Natural killer cell (primary cell): ENCODE measurements around the gene RFX5. TPM values are rescaled to one million over a fixed set of nuclear protein-coding genes. Genes with fewer than 3 reads are reported as not detected.
A peak's percentile ranks its signal among the peaks of the same experiment; 100 is the strongest.

Source experiments
- ATAC-seq, 3 donors: fragments of 150-1000 bp in 2 of 3; fragments of 200-7000 bp in 1 of 3; cut with Tn5 transposase; 1 replicate in 1 of 3; 2 replicates in 2 of 3; pipeline ENCODE4 v1.10.0; 2021; ENCODE audit warnings: mild to moderate bottlenecking in 2 of 3, moderate library complexity in 2 of 3
- DNase-seq, 2 donors: peaks; one replicate each; pipeline versions ENCODE4 v3.0.0 to v3.0.0-alpha.2; 2013 to 2021; ENCODE audit warnings: mixed read lengths in 1 of 2
- H3K27ac ChIP-seq: one replicate; pipeline ENCODE4 v1.5.1; 2013; ENCODE audit warnings: mild to moderate bottlenecking, low read length
- H3K27me3 ChIP-seq: one replicate; pipeline ENCODE4 v1.6.1; 2013; ENCODE audit warnings: low read length; ENCODE audit not compliant: control insufficient read depth, insufficient read depth
- H3K36me3 ChIP-seq: one replicate; pipeline ENCODE4 v1.6.1; 2013; ENCODE audit warnings: low read length; ENCODE audit not compliant: control insufficient read depth, insufficient read depth
- H3K4me1 ChIP-seq: one replicate; pipeline ENCODE4 v1.6.1; 2013; ENCODE audit warnings: low read length; ENCODE audit not compliant: control insufficient read depth, insufficient read depth
- H3K4me3 ChIP-seq: one replicate; pipeline ENCODE4 v1.5.1; 2013; ENCODE audit warnings: low read length
- H3K9me3 ChIP-seq: one replicate; pipeline ENCODE4 v1.6.1; 2013; ENCODE audit warnings: low read length; ENCODE audit not compliant: control insufficient read depth, insufficient read depth
- H3K27ac Mint-ChIP-seq, 2 donors: one replicate each; pipeline ENCODE4 v1.8.0; 2022; ENCODE audit warnings: mild to moderate bottlenecking in 2 of 2, mixed read lengths in 2 of 2, moderate library complexity in 1 of 2
- H3K27me3 Mint-ChIP-seq, 2 donors: one replicate each; pipeline ENCODE4 v1.8.0; 2022; ENCODE audit warnings: low read depth in 2 of 2, mixed read lengths in 2 of 2
- H3K36me3 Mint-ChIP-seq: one replicate; pipeline ENCODE4 v1.8.0; 2022; ENCODE audit warnings: mixed read lengths
- H3K4me1 Mint-ChIP-seq, 2 donors: one replicate each; pipeline ENCODE4 v1.8.0; 2022; ENCODE audit warnings: mixed read lengths in 2 of 2
- H3K4me3 Mint-ChIP-seq: one replicate; pipeline ENCODE4 v1.8.0; 2022; ENCODE audit warnings: mild to moderate bottlenecking, moderate library complexity, mixed read lengths
- H3K9me3 Mint-ChIP-seq, 2 donors: one replicate each; pipeline ENCODE4 v1.8.0; 2022; ENCODE audit warnings: mixed read lengths in 2 of 2
- CTCF ChIP-seq: fragments of 200-600 bp; IDR thresholded peaks from one replicate; pipeline ENCODE4 v1.8.0; 2022; ENCODE audit warnings: antibody characterized with exemption
- WGBS: methylation state at CpG from one replicate; pipeline ENCODE4 v1.1.7; 2013; ENCODE audit warnings: missing lambda C conversion rate; ENCODE audit not compliant: insufficient coverage; 5-methylcytosine and 5-hydroxymethylcytosine counted together
- intact Hi-C: fragments of 100-400 bp; cut with micrococcal nuclease; formaldehyde crosslinking; loops from one replicate; pipeline ENCODE4 v1.14.2; 2022
- total RNA-seq, 4 donors: library from RNA; stranded (reverse); fragments of 120-200 nt in 1 of 4; gene quantifications; one replicate each; pipeline versions ENCODE4 v1.2.3 to v1.2.4, GENCODE V29; 2013 to 2022

RFX5 gene
- total RNA-seq, 3 donors from 2014 or later (not counting 1 experiment from before 2014, with no cell fraction given), result 72.6 to 111 (median 110) TPM

- H3K27ac Mint-ChIP-seq, result peak overlapping the region; percentile 22 to 80
- H3K4me3 ChIP-seq, result no peak overlapping the region
- peaks cover 14 to 22% of the 10 kb centered on the region in 2 donors for H3K4me1 Mint-ChIP-seq
- H3K9me3 Mint-ChIP-seq, result no peaks in the 10 kb centered on the region
- no peaks in the 10 kb centered on the region for H3K27me3 Mint-ChIP-seq
- no peaks in the 10 kb centered on the region for H3K27me3 ChIP-seq
- DNase-seq (peak in 1 of 2 donors; percentile 87), ATAC-seq (peak; percentile 83 to 92 (median 86))
- H3K27ac ChIP-seq, result no peak overlapping the region
- H3K36me3 Mint-ChIP-seq, result peaks cover 10% of the 10 kb centered on the region
- peaks cover 7% of the 10 kb centered on the region for H3K4me1 ChIP-seq
- intact Hi-C loops, result loop anchor here (1.0 to 10.0 kb wide), 3 partner anchors 40 to 246 kb away; no protein-coding TSS in a partner anchor
- no peaks in the 10 kb centered on the region for H3K9me3 ChIP-seq
- TF ChIP-seq CTCF, result peak; percentile 78
- no peak overlapping the region for H3K4me3 Mint-ChIP-seq
- H3K36me3 ChIP-seq, result peaks cover 38% of the 10 kb centered on the region
- 50% methylated on average over 6 of the region's 7 CpGs for WGBS
Measured at GRCh38 chr1:151340870-151341754, 5.9 kb downstream of the RFX5 start.

GRCh38 chr1:151336556-151336955 is 10.5 kb downstream of the RFX5 start:
- Histone ChIP-seq H3K27me3 (no peaks in the 10 kb centered on the region), H3K36me3 (peaks cover 3% of the 10 kb centered on the region), H3K9me3 (no peaks in the 10 kb centered on the region), H3K4me3 (no peak overlapping the region), H3K4me1 (no peaks in the 10 kb centered on the region), H3K27ac (no peak overlapping the region)
- intact Hi-C loops, result no loop called here
- ATAC-seq (no peak), DNase-seq (no peak)
- Mint-ChIP-seq H3K27me3 (no peaks in the 10 kb centered on the region), H3K36me3 (no peaks in the 10 kb centered on the region), H3K4me1 (peaks cover 0 to 10% of the 10 kb centered on the region in 2 donors), H3K27ac (no peak overlapping the region), H3K4me3 (no peak overlapping the region), H3K9me3 (no peaks in the 10 kb centered on the region)
- 95% methylated on average over 3 of the region's 3 CpGs for WGBS
- TF ChIP-seq CTCF, result no peak

GRCh38 chr1:151334822-151335221 is 12.2 kb downstream of the RFX5 start:
- Mint-ChIP-seq H3K36me3 (no peaks in the 10 kb centered on the region), H3K4me1 (peaks cover 0 to 1% of the 10 kb centered on the region in 2 donors), H3K9me3 (no peaks in the 10 kb centered on the region), H3K27ac (no peak overlapping the region), H3K4me3 (no peak overlapping the region), H3K27me3 (no peaks in the 10 kb centered on the region)
- Histone ChIP-seq H3K27me3 (no peaks in the 10 kb centered on the region), H3K4me3 (no peak overlapping the region), H3K9me3 (no peaks in the 10 kb centered on the region), H3K4me1 (no peaks in the 10 kb centered on the region), H3K36me3 (no peaks in the 10 kb centered on the region), H3K27ac (no peak overlapping the region)
- no peak for TF ChIP-seq CTCF
- DNase-seq (no peak), ATAC-seq (no peak)
- 95% methylated on average over 3 of the region's 5 CpGs for WGBS
- intact Hi-C loops, result no loop called here
